ENCODE measurements around the gene CRISPLD2. TPM values are rescaled to one million over a fixed set of nuclear protein-coding genes. Genes with fewer than 3 reads are reported as not detected.

The CRISPLD2 gene
- total and polyA plus RNA-seq, 9 of the 15 experiments (the other 6 are each of a cell fraction or from before 2014, with no cell fraction given) = 0.03 to 0.24 (median 0.04) TPM; not detected in 4

DNA sequence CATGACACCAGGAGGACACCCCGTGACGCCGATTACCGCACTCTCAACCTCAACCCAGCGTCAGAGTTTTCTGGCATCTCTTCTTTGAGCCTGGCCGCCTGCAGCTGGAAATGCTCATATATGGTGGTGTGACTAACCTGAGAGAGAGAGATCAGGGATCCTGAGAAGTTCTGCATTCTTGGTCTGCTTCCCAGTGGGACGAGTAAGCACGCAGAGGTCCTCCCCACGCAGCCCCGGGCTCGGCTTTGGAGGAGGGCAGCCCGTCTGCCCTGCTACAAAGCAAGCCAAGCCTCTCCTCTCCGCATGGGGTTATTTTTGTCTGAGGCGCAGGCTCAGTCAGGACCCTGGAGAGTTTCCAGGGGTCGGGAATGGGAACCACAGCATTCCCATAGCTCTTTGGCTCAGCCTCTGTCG lies 16.5 kb downstream of the CRISPLD2 start:
- ATAC-seq (no peak; the same call in 2 of the 3 replicates), DNase-seq (ENCODE audit: extremely low read depth in 1 of 4, low spot score in 3 of 4) (no peak), FAIRE-seq (no peak)
- Histone ChIP-seq H3K27ac (ENCODE audit: extremely low read depth, low read depth, low read length) (no peak overlapping the region), H3K27me3 (ENCODE audit: control insufficient read depth in 2 of 2, insufficient read depth in 2 of 2, low read length in 2 of 2) (peaks cover 83 to 95% of the 10 kb centered on the region in 2 experiments), H3K9me3 (replicated peaks; ENCODE audit: control insufficient read depth, insufficient read depth, low read depth, low read length) (no peaks in the 10 kb centered on the region), H3K9me1 (ENCODE audit: control insufficient read depth, insufficient read depth, low read length) (no peaks in the 10 kb centered on the region), H3K36me3 (ENCODE audit: control insufficient read depth, insufficient read depth, low read length) (no peaks in the 10 kb centered on the region), H2AFZ (ENCODE audit: low read depth, low read length) (no peak overlapping the region), H3K4me3 (no peak overlapping the region), H3K79me2 (ENCODE audit: control insufficient read depth, insufficient read depth, low read length) (no peaks in the 10 kb centered on the region), H3K4me1 (replicated peaks in 1 of 2; ENCODE audit: control insufficient read depth in 2 of 2, insufficient read depth in 2 of 2, low read length in 2 of 2) (peaks cover 0 to 6% of the 10 kb centered on the region in 2 experiments; a peak in 2 of 5 replicates), H3K4me2 (ENCODE audit: insufficient read depth, low read length) (no peak overlapping the region), H3K9ac (ENCODE audit: insufficient read depth in 1 of 2, low read depth in 2 of 2, low read length in 2 of 2) (no peak overlapping the region), H4K20me1 (replicated peaks; ENCODE audit: control insufficient read depth, insufficient read depth, low read length) (peaks cover 34% of the 10 kb centered on the region)
- BruUV-seq (replicated peaks) = no TSS peak
- POLR2A ChIA-PET = no interaction called here
- 4% methylated on average over 16 of the region's 16 CpGs for whole genome bisulfite sequencing (ENCODE audit: insufficient coverage, low coverage, missing lambda C conversion rate)
- intact Hi-C loops (cut with micrococcal nuclease) (no loop called here), in situ Hi-C loops (cut with MboI) (no loop called here)
- TF ChIP-seq, protein P1, sequence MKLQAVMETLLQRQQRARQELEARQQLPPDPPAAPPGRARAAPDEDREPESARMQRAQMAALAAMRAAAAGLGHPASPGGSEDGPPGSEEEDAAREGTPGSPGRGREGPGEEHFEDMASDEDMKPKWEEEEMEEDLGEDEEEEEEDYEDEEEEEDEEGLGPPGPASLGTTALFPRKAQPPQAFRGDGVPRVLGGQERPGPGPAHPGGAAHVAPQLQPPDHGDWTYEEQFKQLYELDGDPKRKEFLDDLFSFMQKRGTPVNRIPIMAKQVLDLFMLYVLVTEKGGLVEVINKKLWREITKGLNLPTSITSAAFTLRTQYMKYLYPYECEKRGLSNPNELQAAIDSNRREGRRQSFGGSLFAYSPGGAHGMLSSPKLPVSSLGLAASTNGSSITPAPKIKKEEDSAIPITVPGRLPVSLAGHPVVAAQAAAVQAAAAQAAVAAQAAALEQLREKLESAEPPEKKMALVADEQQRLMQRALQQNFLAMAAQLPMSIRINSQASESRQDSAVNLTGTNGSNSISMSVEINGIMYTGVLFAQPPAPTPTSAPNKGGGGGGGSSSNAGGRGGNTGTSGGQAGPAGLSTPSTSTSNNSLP (IDR thresholded peaks at IDR 0.05; ENCODE audit: borderline replicate concordance, low read depth, low read length) = no peak
- TF ChIP-seq ZBTB17 (CRISPR knock-in tag; IDR thresholded peaks at IDR 0.05) (peak; percentile 65; the same call in 1 of the 2 replicates), NFIC (IDR thresholded peaks at IDR 0.05) (no peak), CREB1 (IDR thresholded peaks at IDR 0.05) (peak; percentile 38; the same call in 1 of the 2 replicates), CREB1 (CRISPR knock-in tag; IDR thresholded peaks at IDR 0.05) (no peak)
- TF ChIP-seq, protein P2, sequence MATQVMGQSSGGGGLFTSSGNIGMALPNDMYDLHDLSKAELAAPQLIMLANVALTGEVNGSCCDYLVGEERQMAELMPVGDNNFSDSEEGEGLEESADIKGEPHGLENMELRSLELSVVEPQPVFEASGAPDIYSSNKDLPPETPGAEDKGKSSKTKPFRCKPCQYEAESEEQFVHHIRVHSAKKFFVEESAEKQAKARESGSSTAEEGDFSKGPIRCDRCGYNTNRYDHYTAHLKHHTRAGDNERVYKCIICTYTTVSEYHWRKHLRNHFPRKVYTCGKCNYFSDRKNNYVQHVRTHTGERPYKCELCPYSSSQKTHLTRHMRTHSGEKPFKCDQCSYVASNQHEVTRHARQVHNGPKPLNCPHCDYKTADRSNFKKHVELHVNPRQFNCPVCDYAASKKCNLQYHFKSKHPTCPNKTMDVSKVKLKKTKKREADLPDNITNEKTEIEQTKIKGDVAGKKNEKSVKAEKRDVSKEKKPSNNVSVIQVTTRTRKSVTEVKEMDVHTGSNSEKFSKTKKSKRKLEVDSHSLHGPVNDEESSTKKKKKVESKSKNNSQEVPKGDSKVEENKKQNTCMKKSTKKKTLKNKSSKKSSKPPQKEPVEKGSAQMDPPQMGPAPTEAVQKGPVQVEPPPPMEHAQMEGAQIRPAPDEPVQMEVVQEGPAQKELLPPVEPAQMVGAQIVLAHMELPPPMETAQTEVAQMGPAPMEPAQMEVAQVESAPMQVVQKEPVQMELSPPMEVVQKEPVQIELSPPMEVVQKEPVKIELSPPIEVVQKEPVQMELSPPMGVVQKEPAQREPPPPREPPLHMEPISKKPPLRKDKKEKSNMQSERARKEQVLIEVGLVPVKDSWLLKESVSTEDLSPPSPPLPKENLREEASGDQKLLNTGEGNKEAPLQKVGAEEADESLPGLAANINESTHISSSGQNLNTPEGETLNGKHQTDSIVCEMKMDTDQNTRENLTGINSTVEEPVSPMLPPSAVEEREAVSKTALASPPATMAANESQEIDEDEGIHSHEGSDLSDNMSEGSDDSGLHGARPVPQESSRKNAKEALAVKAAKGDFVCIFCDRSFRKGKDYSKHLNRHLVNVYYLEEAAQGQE (IDR thresholded peaks at IDR 0.05; ENCODE audit: borderline replicate concordance) = peak; percentile 81
- TF ChIP-seq, protein P2 (CRISPR knock-in tag; IDR thresholded peaks at IDR 0.05; ENCODE audit: low read depth) = no peak
- CTCF ChIA-PET (ENCODE audit: low intra/inter-chr PET ratio) = no interaction called here
